Measurements from ENCODE around the gene EBF3.

Gene EBF3

GRCh38 chr10:129870961-129871621 is 93.0 kb downstream of the EBF3 start:
- Histone ChIP-seq H3K27me3 (ENCODE audit: low read depth, low read length) (no peaks in the 10 kb centered on the region), H3K4me1 (ENCODE audit: low read length) (no peaks in the 10 kb centered on the region), H2AFZ (ENCODE audit: low read depth, low read length) (no peak overlapping the region), H3K9ac (ENCODE audit: low read length) (no peak overlapping the region), H3K36me3 (replicated peaks; ENCODE audit: low read depth, low read length) (no peaks in the 10 kb centered on the region), H4K20me1 (ENCODE audit: insufficient read depth, low read length) (no peaks in the 10 kb centered on the region), H3K4me3 (ENCODE audit: low read length) (no peak overlapping the region), H3K9me3 (ENCODE audit: insufficient read depth, low read length) (no peaks in the 10 kb centered on the region), H3K79me2 (ENCODE audit: low read length) (no peaks in the 10 kb centered on the region), H3K27ac (ENCODE audit: low read length) (no peak overlapping the region), H3K4me2 (ENCODE audit: low read length) (no peak overlapping the region)
- TF ChIP-seq CTCF (IDR thresholded peaks at IDR 0.05; ENCODE audit: low read depth, low read length), result no peak
- no peak for TF ChIP-seq EZH2phosphoT487 (IDR thresholded peaks at IDR 0.05; ENCODE audit: low read depth)

DNA sequence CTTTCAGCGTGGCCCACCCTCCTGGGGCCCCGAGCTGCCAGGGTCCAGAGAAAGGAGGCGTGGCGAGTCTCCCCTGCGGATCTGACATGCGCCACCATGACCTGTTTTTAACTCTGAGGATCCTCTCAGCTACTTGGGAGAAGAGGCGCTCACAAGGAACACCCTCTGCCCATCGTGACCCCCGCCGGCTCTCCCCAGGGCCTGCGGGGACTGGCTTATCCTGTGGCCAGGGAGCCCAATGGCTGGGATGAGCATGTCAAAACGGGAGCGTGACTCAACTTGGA is 93.7 kb downstream of the EBF3 start:
- H2AFZ ChIP-seq (ENCODE audit: low read depth, low read length), result no peak overlapping the region
- H3K27ac ChIP-seq (ENCODE audit: low read length), result no peak overlapping the region
- H3K9me3 ChIP-seq (ENCODE audit: insufficient read depth, low read length), result no peaks in the 10 kb centered on the region
- no peak overlapping the region for H3K4me3 ChIP-seq (ENCODE audit: low read length)
- no peak overlapping the region for H3K4me2 ChIP-seq (ENCODE audit: low read length)
- no peaks in the 10 kb centered on the region for H3K79me2 ChIP-seq (ENCODE audit: low read length)
- H3K9ac ChIP-seq (ENCODE audit: low read length), result no peak overlapping the region
- no peaks in the 10 kb centered on the region for H3K4me1 ChIP-seq (ENCODE audit: low read length)
- no peaks in the 10 kb centered on the region for H3K27me3 ChIP-seq (ENCODE audit: low read depth, low read length)
- TF ChIP-seq EZH2phosphoT487 (IDR thresholded peaks at IDR 0.05; ENCODE audit: low read depth), result no peak
- TF ChIP-seq CTCF (IDR thresholded peaks at IDR 0.05; ENCODE audit: low read depth, low read length), result no peak
- H4K20me1 ChIP-seq (ENCODE audit: insufficient read depth, low read length), result no peaks in the 10 kb centered on the region
- H3K36me3 ChIP-seq (replicated peaks; ENCODE audit: low read depth, low read length), result no peaks in the 10 kb centered on the region

- Histone ChIP-seq H3K4me2 (ENCODE audit: low read length) (no peak overlapping the region), H3K4me1 (ENCODE audit: low read length) (no peaks in the 10 kb centered on the region), H3K4me3 (ENCODE audit: low read length) (no peak overlapping the region), H2AFZ (ENCODE audit: low read depth, low read length) (no peak overlapping the region), H3K27ac (ENCODE audit: low read length) (no peak overlapping the region), H3K9ac (ENCODE audit: low read length) (no peak overlapping the region), H4K20me1 (ENCODE audit: insufficient read depth, low read length) (no peaks in the 10 kb centered on the region), H3K36me3 (replicated peaks; ENCODE audit: low read depth, low read length) (no peaks in the 10 kb centered on the region), H3K27me3 (ENCODE audit: low read depth, low read length) (no peaks in the 10 kb centered on the region), H3K9me3 (ENCODE audit: insufficient read depth, low read length) (no peaks in the 10 kb centered on the region), H3K79me2 (ENCODE audit: low read length) (no peaks in the 10 kb centered on the region)
- no peak for TF ChIP-seq EZH2phosphoT487 (IDR thresholded peaks at IDR 0.05; ENCODE audit: low read depth)
- TF ChIP-seq CTCF (IDR thresholded peaks at IDR 0.05; ENCODE audit: low read depth, low read length), result no peak
Measured at GRCh38 chr10:129869596-129870473, 94.2 kb downstream of the EBF3 start.

DNA sequence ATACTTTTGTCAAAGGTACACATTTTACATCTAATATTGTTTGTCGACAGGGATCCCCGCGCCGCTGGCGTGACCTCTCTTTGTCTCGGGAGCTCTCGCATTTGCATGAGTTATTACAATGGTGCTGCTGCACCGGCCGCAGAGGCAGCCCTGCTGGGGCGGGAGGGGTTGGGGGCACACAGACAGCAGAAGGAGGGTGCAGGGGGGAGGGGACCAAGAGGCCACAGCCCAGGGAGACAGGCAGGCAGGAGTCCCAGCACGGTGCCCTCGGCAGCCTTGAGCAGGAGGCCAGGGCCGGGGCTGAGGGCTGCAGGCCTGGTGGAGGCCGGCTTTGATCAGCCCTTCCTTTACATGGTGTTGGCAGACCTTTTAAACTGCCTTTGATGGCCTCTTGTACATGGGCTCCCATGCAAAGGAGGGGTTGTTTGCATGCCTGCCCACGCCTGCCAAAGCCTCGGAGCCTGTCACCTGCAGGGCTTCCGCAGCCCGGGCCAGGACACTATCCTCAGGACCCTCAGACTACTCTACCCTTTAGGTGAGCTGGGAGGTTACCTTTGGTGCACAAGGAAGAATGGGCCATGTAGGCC is 95.5 kb downstream of the EBF3 start:
- Histone ChIP-seq H4K20me1 (ENCODE audit: insufficient read depth, low read length) (no peaks in the 10 kb centered on the region), H3K27me3 (ENCODE audit: low read depth, low read length) (no peaks in the 10 kb centered on the region), H3K4me3 (ENCODE audit: low read length) (no peak overlapping the region), H3K9ac (ENCODE audit: low read length) (no peak overlapping the region), H3K9me3 (ENCODE audit: insufficient read depth, low read length) (no peaks in the 10 kb centered on the region), H3K4me1 (ENCODE audit: low read length) (no peaks in the 10 kb centered on the region), H3K4me2 (ENCODE audit: low read length) (no peak overlapping the region), H2AFZ (ENCODE audit: low read depth, low read length) (no peak overlapping the region), H3K36me3 (replicated peaks; ENCODE audit: low read depth, low read length) (no peaks in the 10 kb centered on the region), H3K79me2 (ENCODE audit: low read length) (no peaks in the 10 kb centered on the region), H3K27ac (ENCODE audit: low read length) (no peak overlapping the region)
- no peak for TF ChIP-seq CTCF (IDR thresholded peaks at IDR 0.05; ENCODE audit: low read depth, low read length)
- no peak for TF ChIP-seq EZH2phosphoT487 (IDR thresholded peaks at IDR 0.05; ENCODE audit: low read depth)
